Neuronal stem cell (in vitro differentiated cells): ENCODE data around the gene IDH2.
"Not testable (repeated sequence)": the region's sequence is repeated elsewhere in the genome, so short reads cannot be mapped to it uniquely, and the experiment has no call there.

Experiments
- DNase-seq: peaks from one replicate; pipeline ENCODE4 v3.0.0-alpha.2; 2013; ENCODE audit warnings: low spot score
- H2AFZ ChIP-seq: one replicate; pipeline ENCODE4 v1.6.1; 2013; ENCODE audit warnings: mild to moderate bottlenecking, low read length, inconsistent platforms
- H2AK5ac ChIP-seq: 2 replicates; pipeline ENCODE4 v1.6.1; 2013; ENCODE audit warnings: low read depth, mild to moderate bottlenecking, inconsistent platforms, low read length, moderate library complexity, mixed read lengths
- H2BK120ac ChIP-seq: 2 replicates; pipeline ENCODE4 v1.6.1; 2013; ENCODE audit warnings: low read depth, mild to moderate bottlenecking, inconsistent platforms, low read length, moderate library complexity, mixed read lengths
- H2BK12ac ChIP-seq: one replicate; pipeline ENCODE4 v1.6.1; 2013; ENCODE audit warnings: low read length, inconsistent platforms
- H2BK15ac ChIP-seq: 2 replicates; pipeline ENCODE4 v1.6.1; 2013; ENCODE audit warnings: mild to moderate bottlenecking, low read length, inconsistent platforms, mixed read lengths
- H2BK5ac ChIP-seq: one replicate; pipeline ENCODE4 v1.6.1; 2013; ENCODE audit warnings: inconsistent platforms, mild to moderate bottlenecking, low read length, moderate library complexity
- H3K14ac ChIP-seq: one replicate; pipeline ENCODE4 v1.6.1; 2013; ENCODE audit warnings: low read length, inconsistent platforms
- H3K18ac ChIP-seq: 2 replicates; pipeline ENCODE4 v1.6.1; 2013; ENCODE audit warnings: low read length, inconsistent platforms
- H3K23ac ChIP-seq: 2 replicates; pipeline ENCODE4 v1.6.1; 2013; ENCODE audit warnings: low read depth, mild to moderate bottlenecking, mixed read lengths, low read length, inconsistent platforms; ENCODE audit not compliant: poor library complexity
- H3K27ac ChIP-seq: replicated peaks from 3 replicates; pipeline ENCODE4 v1.5.1; 2013; ENCODE audit warnings: low read length, inconsistent platforms
- H3K27me3 ChIP-seq, 3 experiments: 2 replicates each; pipeline ENCODE4 v1.6.1; 2013; ENCODE audit warnings: low read length in 3 of 3, mild to moderate bottlenecking in 2 of 3, inconsistent platforms in 1 of 3, low read depth in 1 of 3, mixed read lengths in 1 of 3, moderate library complexity in 1 of 3; ENCODE audit not compliant: control insufficient read depth in 3 of 3, insufficient read depth in 3 of 3
- H3K36me3 ChIP-seq, 2 donors: replicated peaks in 1 of 2; 2 replicates each; pipeline ENCODE4 v1.6.1; 2013; ENCODE audit warnings: low read length in 2 of 2; ENCODE audit not compliant: control insufficient read depth in 2 of 2, insufficient read depth in 2 of 2
- H3K4ac ChIP-seq: 2 replicates; pipeline ENCODE4 v1.6.1; 2013; ENCODE audit warnings: inconsistent platforms, mild to moderate bottlenecking, low read length, moderate library complexity
- H3K4me1 ChIP-seq, 2 donors: 1 replicate in 1 of 2; 2 replicates in 1 of 2; pipeline ENCODE4 v1.6.1; 2013; ENCODE audit warnings: low read length in 2 of 2, low read depth in 1 of 2; ENCODE audit not compliant: control insufficient read depth in 2 of 2, insufficient read depth in 1 of 2
- H3K4me2 ChIP-seq: one replicate; pipeline ENCODE4 v1.6.1; 2013; ENCODE audit warnings: mild to moderate bottlenecking, low read length, inconsistent platforms; ENCODE audit not compliant: insufficient read depth, poor library complexity, severe bottlenecking
- H3K4me3 ChIP-seq, 2 donors: 2 replicates each; pipeline ENCODE4 v1.5.1; 2013; ENCODE audit warnings: low read length in 2 of 2, mild to moderate bottlenecking in 2 of 2, inconsistent platforms in 1 of 2, moderate library complexity in 1 of 2
- H3K79me1 ChIP-seq: one replicate; pipeline ENCODE4 v1.6.1; 2013; ENCODE audit warnings: low read depth, mild to moderate bottlenecking, inconsistent platforms, low read length, moderate library complexity
- H3K9ac ChIP-seq: one replicate; pipeline ENCODE4 v1.6.1; 2013; ENCODE audit warnings: mild to moderate bottlenecking, low read depth, low read length, inconsistent platforms; ENCODE audit not compliant: poor library complexity
- H3K9me3 ChIP-seq, 2 donors: replicated peaks in 1 of 2; 2 replicates each; pipeline versions ENCODE3 to v1.6.1; 2013; ENCODE audit warnings: low read length in 2 of 2, mild to moderate bottlenecking in 2 of 2, inconsistent platforms in 1 of 2, low read depth in 1 of 2, mixed read lengths in 1 of 2, moderate library complexity in 1 of 2; ENCODE audit not compliant: control insufficient read depth in 2 of 2, insufficient read depth in 1 of 2
- H4K8ac ChIP-seq: one replicate; pipeline ENCODE4 v1.6.1; 2013; ENCODE audit warnings: low read depth, mild to moderate bottlenecking, inconsistent platforms, low read length, moderate library complexity
- H4K91ac ChIP-seq: one replicate; pipeline ENCODE4 v1.6.1; 2013; ENCODE audit warnings: low read length, low read depth, mild to moderate bottlenecking, inconsistent platforms; ENCODE audit not compliant: poor library complexity
- WGBS, 2 donors: extraction: QIAGEN DNeasy Blood & Tissue Kit; methylation state at CpG; one replicate each; pipeline ENCODE4 v1.1.7; 2013; ENCODE audit warnings: missing lambda C conversion rate in 2 of 2, mixed read lengths in 1 of 2; ENCODE audit not compliant: insufficient read length in 2 of 2, insufficient replicate concordance in 1 of 2; ENCODE audit errors: extremely low coverage in 2 of 2; 5-methylcytosine and 5-hydroxymethylcytosine counted together

The IDH2 gene

GRCh38 chr15:90115783-90116182, 13.5 kb upstream of the IDH2 start:
- Histone ChIP-seq H3K14ac (no peak overlapping the region), H3K4me1 (no peaks in the 10 kb centered on the region), H2BK5ac (no peak overlapping the region), H4K91ac (no peak overlapping the region), H4K8ac (no peak overlapping the region), H2BK120ac (no peak overlapping the region), H3K27me3 (no peaks in the 10 kb centered on the region), H3K79me1 (no peaks in the 10 kb centered on the region), H3K36me3 (no peaks in the 10 kb centered on the region), H3K18ac (no peak overlapping the region), H2BK12ac (no peak overlapping the region), H3K4me3 (no peak overlapping the region), H2AFZ (no peak overlapping the region), H3K9me3 (peaks cover 4 to 7% of the 10 kb centered on the region in 2 donors), H3K4me2 (no peak overlapping the region), H3K27ac (no peak overlapping the region), H2BK15ac (no peak overlapping the region), H3K4ac (no peak overlapping the region), H3K23ac (no peak overlapping the region), H2AK5ac (no peak overlapping the region), H3K9ac (no peak overlapping the region)
- no CpG with 5 or more reads among the region's 2 CpGs for WGBS, 2 donors
- DNase-seq: no peak

- no peaks in the 10 kb centered on the region for H3K4me1 ChIP-seq
- no peak for DNase-seq
- H2BK15ac ChIP-seq: no peak overlapping the region
Observed at GRCh38 chr15:90114451-90114901, 12.2 kb upstream of the IDH2 start.

GRCh38 chr15:90113166-90113565, 10.9 kb upstream of the IDH2 start:
- no peak overlapping the region for H3K27ac ChIP-seq
- H3K23ac ChIP-seq: no peak overlapping the region
- no peak overlapping the region for H3K18ac ChIP-seq
- no peak overlapping the region for H3K4me3 ChIP-seq
- no peak overlapping the region for H2BK12ac ChIP-seq
- no peak overlapping the region for H4K8ac ChIP-seq
- H3K4me2 ChIP-seq: no peak overlapping the region
- DNase-seq: no peak
- no peaks in the 10 kb centered on the region for H3K79me1 ChIP-seq
- H3K14ac ChIP-seq: no peak overlapping the region
- WGBS, 2 donors: no CpG with 5 or more reads among the region's 7 CpGs
- no peak overlapping the region for H2BK15ac ChIP-seq
- no peaks in the 10 kb centered on the region for H3K27me3 ChIP-seq
- no peak overlapping the region for H3K4ac ChIP-seq
- no peak overlapping the region for H3K9ac ChIP-seq
- H4K91ac ChIP-seq: no peak overlapping the region
- no peak overlapping the region for H2AFZ ChIP-seq
- no peaks in the 10 kb centered on the region for H3K36me3 ChIP-seq
- no peaks in the 10 kb centered on the region for H3K4me1 ChIP-seq
- H2AK5ac ChIP-seq: no peak overlapping the region
- H2BK5ac ChIP-seq: no peak overlapping the region
- no peak overlapping the region for H2BK120ac ChIP-seq
- peaks cover 4 to 7% of the 10 kb centered on the region in 2 donors for H3K9me3 ChIP-seq

More at GRCh38 chr15:90114451-90114901, 12.2 kb upstream of the IDH2 start:
- Histone ChIP-seq H3K79me1 (no peaks in the 10 kb centered on the region), H3K9ac (no peak overlapping the region), H3K23ac (no peak overlapping the region), H3K36me3 (no peaks in the 10 kb centered on the region), H3K4ac (no peak overlapping the region), H4K91ac (no peak overlapping the region), H3K27ac (no peak overlapping the region), H2AK5ac (no peak overlapping the region), H2AFZ (no peak overlapping the region), H3K4me3 (no peak overlapping the region), H2BK120ac (no peak overlapping the region), H2BK12ac (no peak overlapping the region), H3K4me2 (no peak overlapping the region), H3K14ac (no peak overlapping the region), H3K9me3 (peaks cover 4 to 7% of the 10 kb centered on the region in 2 donors), H3K27me3 (no peaks in the 10 kb centered on the region), H4K8ac (no peak overlapping the region), H2BK5ac (no peak overlapping the region), H3K18ac (no peak overlapping the region)
- WGBS, 2 donors: no CpG with 5 or more reads among the region's 2 CpGs

DNA sequence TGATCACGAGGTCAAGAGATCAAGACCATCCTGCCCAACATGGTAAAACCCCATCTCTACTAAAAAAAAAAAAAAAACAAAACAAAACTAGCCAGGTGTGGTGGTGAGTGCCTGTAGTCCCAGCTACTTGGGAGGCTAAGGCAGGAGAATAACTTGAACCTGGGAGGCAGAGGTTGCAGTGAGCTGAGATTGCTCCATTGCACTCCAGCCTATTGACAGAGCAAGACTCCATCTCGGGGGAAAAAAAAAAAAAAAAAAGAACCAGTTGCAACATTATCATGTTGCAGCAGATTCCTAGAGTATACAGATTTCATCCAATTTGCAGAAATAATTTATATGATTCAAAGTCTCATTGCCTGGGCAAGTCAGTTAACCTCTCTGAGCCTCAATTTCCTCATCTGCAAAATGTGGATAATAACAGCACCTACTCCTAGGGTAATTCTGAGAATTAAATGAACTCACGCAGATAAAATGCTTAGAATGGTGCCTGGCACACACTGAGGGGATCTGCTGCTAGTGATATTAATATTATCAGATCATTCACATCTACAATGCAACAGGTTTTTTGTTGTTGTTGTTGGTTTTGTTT, 7.0 kb upstream of the IDH2 start:
- not testable (repeated sequence) for H2BK15ac ChIP-seq

More for the DNA sequence above, 7.0 kb upstream of the IDH2 start:
- DNase-seq, H2AK5ac ChIP-seq, H3K4me3 ChIP-seq, H2AFZ ChIP-seq, H3K4ac ChIP-seq, H2BK120ac ChIP-seq, H4K91ac ChIP-seq, H4K8ac ChIP-seq, H3K9me3 ChIP-seq, H2BK5ac ChIP-seq, H3K79me1 ChIP-seq, H2BK12ac ChIP-seq, H3K36me3 ChIP-seq, H3K27ac ChIP-seq, H3K18ac ChIP-seq, H3K14ac ChIP-seq, H3K27me3 ChIP-seq, H3K23ac ChIP-seq, H3K4me2 ChIP-seq, H3K9ac ChIP-seq: not testable (repeated sequence)
- H3K4me1 ChIP-seq: peaks cover 9 to 12% of the 10 kb centered on the region in 2 donors
- no CpG with 5 or more reads among the region's 3 CpGs for WGBS, 2 donors
